ENCODE measurements around the gene CENPC.
"Not testable (repeated sequence)": the region's sequence is repeated elsewhere in the genome, so short reads cannot be mapped to it uniquely, and the experiment has no call there.

CENPC gene

GRCh38 chr4:67535280-67535840 lies 9.9 kb downstream of the CENPC start:
- Histone ChIP-seq H3K4me2 (ENCODE audit: low read length) (no peak overlapping the region), H3K79me2 (ENCODE audit: low read length) (peaks cover 14% of the 10 kb centered on the region; the same call in 1 of the 2 replicates), H3K27ac (ENCODE audit: low read length) (no peak overlapping the region), H3K36me3 (replicated peaks; ENCODE audit: low read depth, low read length) (peaks cover 63% of the 10 kb centered on the region), H3K4me3 (ENCODE audit: low read length) (no peak overlapping the region), H3K9ac (ENCODE audit: low read length) (no peak overlapping the region), H4K20me1 (ENCODE audit: insufficient read depth, low read length) (0 out of 2 replicates have a peak, but pooled peaks cover 3% of the 10 kb centered on the region), H3K27me3 (ENCODE audit: low read depth, low read length) (no peaks in the 10 kb centered on the region), H3K9me3 (ENCODE audit: insufficient read depth, low read length) (no peaks in the 10 kb centered on the region), H3K4me1 (ENCODE audit: low read length) (no peaks in the 10 kb centered on the region), H2AFZ (ENCODE audit: low read depth, low read length) (no peak overlapping the region)
- TF ChIP-seq EZH2phosphoT487 (IDR thresholded peaks at IDR 0.05; ENCODE audit: low read depth) = no peak
- no peak for TF ChIP-seq CTCF (IDR thresholded peaks at IDR 0.05; ENCODE audit: low read depth, low read length)

- no peaks in the 10 kb centered on the region for H3K27me3 ChIP-seq (ENCODE audit: low read depth, low read length)
- H3K9me3 ChIP-seq (ENCODE audit: insufficient read depth, low read length) = no peaks in the 10 kb centered on the region
- no peak overlapping the region for H3K4me2 ChIP-seq (ENCODE audit: low read length)
- H3K27ac ChIP-seq (ENCODE audit: low read length) = no peak overlapping the region
- H3K79me2 ChIP-seq (ENCODE audit: low read length) = peaks cover 10% of the 10 kb centered on the region; the same call in 1 of the 2 replicates
- H4K20me1 ChIP-seq (ENCODE audit: insufficient read depth, low read length) = no peaks in the 10 kb centered on the region
- TF ChIP-seq EZH2phosphoT487 (IDR thresholded peaks at IDR 0.05; ENCODE audit: low read depth) = no peak
- TF ChIP-seq CTCF (IDR thresholded peaks at IDR 0.05; ENCODE audit: low read depth, low read length) = no peak
- H3K9ac ChIP-seq (ENCODE audit: low read length) = no peak overlapping the region
- H3K36me3 ChIP-seq (replicated peaks; ENCODE audit: low read depth, low read length) = peaks cover 48% of the 10 kb centered on the region
- no peaks in the 10 kb centered on the region for H3K4me1 ChIP-seq (ENCODE audit: low read length)
- H2AFZ ChIP-seq (ENCODE audit: low read depth, low read length) = no peak overlapping the region
- H3K4me3 ChIP-seq (ENCODE audit: low read length) = no peak overlapping the region
Measured at GRCh38 chr4:67533112-67533511, 12.2 kb downstream of the CENPC start.

GRCh38 chr4:67532397-67532796 lies 12.9 kb downstream of the CENPC start:
- not testable (repeated sequence) for H4K20me1 ChIP-seq (ENCODE audit: insufficient read depth, low read length); H3K4me1 ChIP-seq (ENCODE audit: low read length); H3K27ac ChIP-seq (ENCODE audit: low read length); H3K4me3 ChIP-seq (ENCODE audit: low read length); H2AFZ ChIP-seq (ENCODE audit: low read depth, low read length); H3K27me3 ChIP-seq (ENCODE audit: low read depth, low read length); H3K4me2 ChIP-seq (ENCODE audit: low read length); H3K9me3 ChIP-seq (ENCODE audit: insufficient read depth, low read length); H3K9ac ChIP-seq (ENCODE audit: low read length)
- H3K79me2 ChIP-seq (ENCODE audit: low read length) = peaks cover 14% of the 10 kb centered on the region
- peaks cover 52% of the 10 kb centered on the region for H3K36me3 ChIP-seq (replicated peaks; ENCODE audit: low read depth, low read length)

- H3K9me3 ChIP-seq (ENCODE audit: insufficient read depth, low read length) = no peaks in the 10 kb centered on the region
- no peaks in the 10 kb centered on the region for H3K27me3 ChIP-seq (ENCODE audit: low read depth, low read length)
- H3K4me1 ChIP-seq (ENCODE audit: low read length) = no peaks in the 10 kb centered on the region
- H3K36me3 ChIP-seq (replicated peaks; ENCODE audit: low read depth, low read length) = peaks cover 53% of the 10 kb centered on the region
- no peak overlapping the region for H2AFZ ChIP-seq (ENCODE audit: low read depth, low read length)
- no peak overlapping the region for H3K9ac ChIP-seq (ENCODE audit: low read length)
- no peak overlapping the region for H3K4me2 ChIP-seq (ENCODE audit: low read length)
- H4K20me1 ChIP-seq (ENCODE audit: insufficient read depth, low read length) = no peaks in the 10 kb centered on the region
- peaks cover 15% of the 10 kb centered on the region for H3K79me2 ChIP-seq (ENCODE audit: low read length)
- H3K4me3 ChIP-seq (ENCODE audit: low read length) = no peak overlapping the region
- no peak overlapping the region for H3K27ac ChIP-seq (ENCODE audit: low read length)
- TF ChIP-seq EZH2phosphoT487 (IDR thresholded peaks at IDR 0.05; ENCODE audit: low read depth) = no peak
Measured at GRCh38 chr4:67531379-67531962, 13.8 kb downstream of the CENPC start.

- H3K9ac ChIP-seq (ENCODE audit: low read length) = not testable (repeated sequence)
- H3K79me2 ChIP-seq (ENCODE audit: low read length) = peaks cover 55% of the 10 kb centered on the region
- peaks cover 13% of the 10 kb centered on the region for H4K20me1 ChIP-seq (ENCODE audit: insufficient read depth, low read length)
Measured at GRCh38 chr4:67524140-67524539, 21.2 kb downstream of the CENPC start.

More at GRCh38 chr4:67524140-67524539, 21.2 kb downstream of the CENPC start:
- H3K36me3 ChIP-seq (replicated peaks; ENCODE audit: low read depth, low read length) = peaks cover 21% of the 10 kb centered on the region
- not testable (repeated sequence) for H3K4me3 ChIP-seq (ENCODE audit: low read length); H3K9me3 ChIP-seq (ENCODE audit: insufficient read depth, low read length); H3K27me3 ChIP-seq (ENCODE audit: low read depth, low read length); H3K4me2 ChIP-seq (ENCODE audit: low read length); H2AFZ ChIP-seq (ENCODE audit: low read depth, low read length); H3K4me1 ChIP-seq (ENCODE audit: low read length); H3K27ac ChIP-seq (ENCODE audit: low read length)

All from OCI-LY3 (cell line).